ENCODE data around the gene BCL11B.

DNA sequence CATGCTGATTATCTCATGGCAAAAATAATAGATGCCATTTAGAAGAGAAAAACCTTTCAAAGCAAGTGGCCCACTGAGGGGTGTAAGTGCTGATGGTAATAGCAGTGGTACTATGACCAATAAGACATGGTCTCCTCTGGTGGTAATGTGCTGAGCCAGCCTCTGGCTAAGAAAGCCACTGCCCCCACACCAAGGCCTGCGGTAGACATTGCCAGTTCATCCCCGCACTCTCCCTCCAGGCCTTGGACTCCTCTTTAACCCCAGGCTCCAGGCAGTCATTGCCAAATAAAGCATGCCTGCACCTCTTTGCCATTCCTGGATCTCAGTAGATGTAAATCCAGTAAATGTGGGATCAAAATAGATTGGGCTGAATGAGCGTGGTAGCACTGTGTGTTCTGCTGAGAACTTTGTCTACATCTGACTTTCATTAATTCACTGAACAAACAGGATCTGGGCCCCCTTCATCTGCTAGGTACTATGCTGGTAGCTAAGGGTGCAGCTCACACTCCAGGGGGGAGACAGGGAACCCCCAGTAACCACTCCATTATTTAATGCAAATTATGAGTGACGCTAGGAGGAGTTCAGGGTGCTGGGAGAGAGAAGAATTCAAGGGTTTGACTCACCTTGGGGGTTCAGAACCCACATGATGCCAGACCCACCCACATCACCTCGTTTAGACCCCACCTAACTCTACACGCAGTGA lies 89.3 kb downstream of the BCL11B start:
- TF ChIP-seq RFX5 (IDR thresholded peaks at IDR 0.05; ENCODE audit: borderline replicate concordance, low read depth, low read length) (no peak), NRF1 (IDR thresholded peaks at IDR 0.05; ENCODE audit: low read depth, low read length) (no peak), POLR2A (IDR thresholded peaks at IDR 0.05; ENCODE audit: control extremely low read depth in 1 of 2, low read depth in 2 of 2, low read length in 2 of 2) (no peak), TEAD4 (IDR thresholded peaks at IDR 0.05; ENCODE audit: low read depth, low read length) (no peak), ASH2L (IDR thresholded peaks at IDR 0.05; ENCODE audit: low read length) (no peak), HDAC2 (IDR thresholded peaks at IDR 0.05; ENCODE audit: borderline replicate concordance in 1 of 2, low read depth in 2 of 2, low read length in 2 of 2) (no peak)
- TF ChIP-seq, protein P1, sequence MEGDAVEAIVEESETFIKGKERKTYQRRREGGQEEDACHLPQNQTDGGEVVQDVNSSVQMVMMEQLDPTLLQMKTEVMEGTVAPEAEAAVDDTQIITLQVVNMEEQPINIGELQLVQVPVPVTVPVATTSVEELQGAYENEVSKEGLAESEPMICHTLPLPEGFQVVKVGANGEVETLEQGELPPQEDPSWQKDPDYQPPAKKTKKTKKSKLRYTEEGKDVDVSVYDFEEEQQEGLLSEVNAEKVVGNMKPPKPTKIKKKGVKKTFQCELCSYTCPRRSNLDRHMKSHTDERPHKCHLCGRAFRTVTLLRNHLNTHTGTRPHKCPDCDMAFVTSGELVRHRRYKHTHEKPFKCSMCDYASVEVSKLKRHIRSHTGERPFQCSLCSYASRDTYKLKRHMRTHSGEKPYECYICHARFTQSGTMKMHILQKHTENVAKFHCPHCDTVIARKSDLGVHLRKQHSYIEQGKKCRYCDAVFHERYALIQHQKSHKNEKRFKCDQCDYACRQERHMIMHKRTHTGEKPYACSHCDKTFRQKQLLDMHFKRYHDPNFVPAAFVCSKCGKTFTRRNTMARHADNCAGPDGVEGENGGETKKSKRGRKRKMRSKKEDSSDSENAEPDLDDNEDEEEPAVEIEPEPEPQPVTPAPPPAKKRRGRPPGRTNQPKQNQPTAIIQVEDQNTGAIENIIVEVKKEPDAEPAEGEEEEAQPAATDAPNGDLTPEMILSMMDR (IDR thresholded peaks at IDR 0.05; ENCODE audit: control extremely low read depth in 1 of 3, insufficient read depth in 1 of 3, low read depth in 1 of 3, low read length in 3 of 3): no peak
- TF ChIP-seq, protein P2, sequence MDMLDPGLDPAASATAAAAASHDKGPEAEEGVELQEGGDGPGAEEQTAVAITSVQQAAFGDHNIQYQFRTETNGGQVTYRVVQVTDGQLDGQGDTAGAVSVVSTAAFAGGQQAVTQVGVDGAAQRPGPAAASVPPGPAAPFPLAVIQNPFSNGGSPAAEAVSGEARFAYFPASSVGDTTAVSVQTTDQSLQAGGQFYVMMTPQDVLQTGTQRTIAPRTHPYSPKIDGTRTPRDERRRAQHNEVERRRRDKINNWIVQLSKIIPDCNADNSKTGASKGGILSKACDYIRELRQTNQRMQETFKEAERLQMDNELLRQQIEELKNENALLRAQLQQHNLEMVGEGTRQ (IDR thresholded peaks at IDR 0.05; ENCODE audit: low read length): no peak

Measured in H1 (cell line).